ENCODE results near the gene EEF1AKMT4. TPM values are rescaled to one million over a fixed set of nuclear protein-coding genes. Genes with fewer than 3 reads are reported as not detected.

The EEF1AKMT4 gene
- total RNA-seq, 1 experiment from 2014 or later = 11.6 TPM

DNA sequence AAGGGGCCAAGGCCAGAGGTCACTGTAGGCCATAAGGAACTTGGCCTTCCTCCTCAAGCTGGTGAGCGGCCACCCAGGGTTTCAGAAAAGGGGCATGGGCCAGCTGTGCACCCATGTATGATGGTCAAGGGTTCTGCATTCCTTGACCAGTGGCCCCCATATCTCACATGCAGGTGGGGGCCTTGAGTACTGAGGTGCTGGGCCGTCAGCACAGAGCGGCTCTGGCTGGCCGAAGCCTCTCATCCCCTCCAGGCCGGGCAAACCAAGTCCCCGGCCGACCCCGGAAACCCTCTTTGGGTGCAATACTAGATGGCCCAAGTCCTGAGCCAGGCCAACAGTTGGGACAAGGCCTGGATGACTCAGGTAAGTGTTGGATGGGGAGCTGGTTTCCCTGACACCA lies 10.3 kb upstream of the EEF1AKMT4 start:
- intact Hi-C loops (cut with micrococcal nuclease; ENCODE audit: unreplicated experiment) = no loop called here
- no peak for DNase-seq
- Mint-ChIP-seq H3K9me3 (ENCODE audit: low read depth, unreplicated experiment) (no peaks in the 10 kb centered on the region), H3K4me3 (ENCODE audit: low read depth, unreplicated experiment) (no peak overlapping the region), H3K36me3 (ENCODE audit: insufficient read depth, unreplicated experiment) (peaks cover 31% of the 10 kb centered on the region), H3K27ac (ENCODE audit: unreplicated experiment) (no peak overlapping the region), H3K27me3 (ENCODE audit: unreplicated experiment) (peaks cover 39% of the 10 kb centered on the region), H3K4me1 (ENCODE audit: low read depth, unreplicated experiment) (peaks cover 6% of the 10 kb centered on the region)
- TF ChIP-seq, protein P1, sequence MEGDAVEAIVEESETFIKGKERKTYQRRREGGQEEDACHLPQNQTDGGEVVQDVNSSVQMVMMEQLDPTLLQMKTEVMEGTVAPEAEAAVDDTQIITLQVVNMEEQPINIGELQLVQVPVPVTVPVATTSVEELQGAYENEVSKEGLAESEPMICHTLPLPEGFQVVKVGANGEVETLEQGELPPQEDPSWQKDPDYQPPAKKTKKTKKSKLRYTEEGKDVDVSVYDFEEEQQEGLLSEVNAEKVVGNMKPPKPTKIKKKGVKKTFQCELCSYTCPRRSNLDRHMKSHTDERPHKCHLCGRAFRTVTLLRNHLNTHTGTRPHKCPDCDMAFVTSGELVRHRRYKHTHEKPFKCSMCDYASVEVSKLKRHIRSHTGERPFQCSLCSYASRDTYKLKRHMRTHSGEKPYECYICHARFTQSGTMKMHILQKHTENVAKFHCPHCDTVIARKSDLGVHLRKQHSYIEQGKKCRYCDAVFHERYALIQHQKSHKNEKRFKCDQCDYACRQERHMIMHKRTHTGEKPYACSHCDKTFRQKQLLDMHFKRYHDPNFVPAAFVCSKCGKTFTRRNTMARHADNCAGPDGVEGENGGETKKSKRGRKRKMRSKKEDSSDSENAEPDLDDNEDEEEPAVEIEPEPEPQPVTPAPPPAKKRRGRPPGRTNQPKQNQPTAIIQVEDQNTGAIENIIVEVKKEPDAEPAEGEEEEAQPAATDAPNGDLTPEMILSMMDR (IDR thresholded peaks at IDR 0.05; ENCODE audit: unreplicated experiment) = no peak
- no TSS peak for BruUV-seq (replicated peaks)
- CTCF ChIA-PET = interaction anchor here (1.7 kb wide), 1 partner anchor 22 kb away, joined by 5 read pairs; the partner anchor contains the start of gene CAMK2N2

- no peaks in the 10 kb centered on the region for H3K9me3 Mint-ChIP-seq (ENCODE audit: low read depth, unreplicated experiment)
- CTCF ChIA-PET = interaction anchor here (1.1 to 3.6 kb wide), 5 partner anchors 10 to 95 kb away, joined by 3 to 29 read pairs (median 5); partner anchors contain the start of genes CAMK2N2 and VWA5B2
- DNase-seq = no peak
- TF ChIP-seq, protein P1 (IDR thresholded peaks at IDR 0.05; ENCODE audit: unreplicated experiment) = no peak
- intact Hi-C loops (cut with micrococcal nuclease; ENCODE audit: unreplicated experiment) = loop anchor here (5.0 kb wide), 1 partner anchor 197 kb away; no protein-coding TSS in a partner anchor
- BruUV-seq (replicated peaks) = no TSS peak
- peaks cover 32% of the 10 kb centered on the region for H3K36me3 Mint-ChIP-seq (ENCODE audit: insufficient read depth, unreplicated experiment)
- H3K27ac Mint-ChIP-seq (ENCODE audit: unreplicated experiment) = no peak overlapping the region
- H3K4me1 Mint-ChIP-seq (ENCODE audit: low read depth, unreplicated experiment) = peaks cover 1% of the 10 kb centered on the region
- no peak overlapping the region for H3K4me3 Mint-ChIP-seq (ENCODE audit: low read depth, unreplicated experiment)
- peaks cover 39% of the 10 kb centered on the region for H3K27me3 Mint-ChIP-seq (ENCODE audit: unreplicated experiment)
These were observed 9.8 kb upstream of the EEF1AKMT4 start for GRCh38 chr3:184239708-184240107.

- BruUV-seq (replicated peaks) = no TSS peak
- Mint-ChIP-seq H3K4me1 (ENCODE audit: low read depth, unreplicated experiment) (no peaks in the 10 kb centered on the region), H3K9me3 (ENCODE audit: low read depth, unreplicated experiment) (no peaks in the 10 kb centered on the region), H3K27ac (ENCODE audit: unreplicated experiment) (no peak overlapping the region), H3K36me3 (ENCODE audit: insufficient read depth, unreplicated experiment) (peaks cover 37% of the 10 kb centered on the region), H3K4me3 (ENCODE audit: low read depth, unreplicated experiment) (peak overlapping the region; percentile 56), H3K27me3 (ENCODE audit: unreplicated experiment) (peaks cover 39% of the 10 kb centered on the region)
- TF ChIP-seq, protein P1 (IDR thresholded peaks at IDR 0.05; ENCODE audit: unreplicated experiment) = no peak
- peak; percentile 44 for DNase-seq
- intact Hi-C loops (cut with micrococcal nuclease; ENCODE audit: unreplicated experiment) = loop anchor here (5.0 kb wide), 1 partner anchor 198 kb away; no protein-coding TSS in a partner anchor
- CTCF ChIA-PET = interaction anchor here (0.5 to 3.6 kb wide), 9 partner anchors 11 to 345 kb away, joined by 3 to 29 read pairs (median 5); partner anchors contain the start of genes AP2M1, CAMK2N2, DVL3 and VWA5B2
These were observed 8.9 kb upstream of the EEF1AKMT4 start for GRCh38 chr3:184240384-184241140.

GRCh38 chr3:184241141-184241446 lies 8.4 kb upstream of the EEF1AKMT4 start:
- no peak for DNase-seq
- H3K4me1 Mint-ChIP-seq (ENCODE audit: low read depth, unreplicated experiment) = no peaks in the 10 kb centered on the region
- TF ChIP-seq, protein P1 (IDR thresholded peaks at IDR 0.05; ENCODE audit: unreplicated experiment) = no peak
- H3K36me3 Mint-ChIP-seq (ENCODE audit: insufficient read depth, unreplicated experiment) = peaks cover 39% of the 10 kb centered on the region
- H3K4me3 Mint-ChIP-seq (ENCODE audit: low read depth, unreplicated experiment) = peak overlapping the region; percentile 56
- H3K9me3 Mint-ChIP-seq (ENCODE audit: low read depth, unreplicated experiment) = no peaks in the 10 kb centered on the region
- CTCF ChIA-PET = interaction anchor here (1.0 to 3.6 kb wide), 10 partner anchors 11 to 345 kb away, joined by 3 to 29 read pairs (median 5); partner anchors contain the start of genes ABCF3, AP2M1, CAMK2N2 and DVL3
- intact Hi-C loops (cut with micrococcal nuclease; ENCODE audit: unreplicated experiment) = loop anchor here (5.0 kb wide), 1 partner anchor 199 kb away; no protein-coding TSS in a partner anchor
- H3K27ac Mint-ChIP-seq (ENCODE audit: unreplicated experiment) = no peak overlapping the region
- peaks cover 39% of the 10 kb centered on the region for H3K27me3 Mint-ChIP-seq (ENCODE audit: unreplicated experiment)
- no TSS peak for BruUV-seq (replicated peaks)

Measured in Calu3 (cell line).